Mucosa of descending colon (tissue), 3 donors: ENCODE results near the gene BGN. TPM values are rescaled to one million over a fixed set of nuclear protein-coding genes. Genes with fewer than 3 reads are reported as not detected.

Experiments
- ATAC-seq: fragments of 200-7000 bp; cut with Tn5 transposase; one replicate; pipeline ENCODE4 v1.9.1; 2020; ENCODE audit warnings: mild to moderate bottlenecking, moderate library complexity
- DNase-seq, 3 donors: peaks; one replicate each; pipeline ENCODE4 v3.0.0-alpha.2; 2020
- H3K36me3 ChIP-seq: fragments of 200-600 bp; one replicate; pipeline ENCODE4 v1.8.0; 2021; ENCODE audit warnings: low read depth, mild to moderate bottlenecking
- H3K4me1 ChIP-seq: fragments of 200-600 bp; one replicate; pipeline ENCODE4 v1.8.0; 2021; ENCODE audit warnings: low read depth, mild to moderate bottlenecking
- H3K4me3 ChIP-seq: fragments of 200-600 bp; one replicate; pipeline ENCODE4 v1.8.0; 2021; ENCODE audit warnings: mild to moderate bottlenecking
- H3K9me3 ChIP-seq: fragments of 200-600 bp; one replicate; pipeline ENCODE4 v1.8.0; 2021; ENCODE audit warnings: mild to moderate bottlenecking
- intact Hi-C, 2 donors: fragments of 100-400 bp; cut with DNase I in 1 of 2; cut with micrococcal nuclease in 1 of 2; formaldehyde crosslinking; loops; one replicate each; pipeline versions ENCODE4 v1.11.0 to v1.11.1; 2022; cut with DNase I, micrococcal nuclease
- total RNA-seq, 3 donors: library from RNA; stranded (reverse); fragmentation: NEBNext Ultra II Directional in 2 of 3; extraction: Animal tissue kit (Norgen Biotek cat#: 25700) in 2 of 3; gene quantifications; one replicate each; pipeline versions ENCODE4 v1.2.1 to v1.2.4, GENCODE V29; 2021 to 2023
- TF ChIP-seq, protein P1 (sequence below): fragments of 200-600 bp; IDR thresholded peaks from one replicate; pipeline ENCODE4 v1.8.0; 2022; ENCODE audit warnings: antibody characterized with exemption, mild to moderate bottlenecking
- donor health status: DM: no; HTN: no; CAD: no; lungs with moderate emphysema.
- donor health status: DM: no; HTN: no; CAD: no.
- donor health status: DM: no; HTN: yes; CAD: no.

Gene BGN
- total RNA-seq, 3 donors from 2014 or later, result 3.5 to 21.8 (median 10.1) TPM

- no peak for DNase-seq
- intact Hi-C loops, result no loop called here
- no peak for ATAC-seq
- H3K4me3 ChIP-seq, result no peak overlapping the region
- H3K4me1 ChIP-seq, result no peaks in the 10 kb centered on the region
- H3K36me3 ChIP-seq, result no peaks in the 10 kb centered on the region
- no peaks in the 10 kb centered on the region for H3K9me3 ChIP-seq
- TF ChIP-seq, protein P1, sequence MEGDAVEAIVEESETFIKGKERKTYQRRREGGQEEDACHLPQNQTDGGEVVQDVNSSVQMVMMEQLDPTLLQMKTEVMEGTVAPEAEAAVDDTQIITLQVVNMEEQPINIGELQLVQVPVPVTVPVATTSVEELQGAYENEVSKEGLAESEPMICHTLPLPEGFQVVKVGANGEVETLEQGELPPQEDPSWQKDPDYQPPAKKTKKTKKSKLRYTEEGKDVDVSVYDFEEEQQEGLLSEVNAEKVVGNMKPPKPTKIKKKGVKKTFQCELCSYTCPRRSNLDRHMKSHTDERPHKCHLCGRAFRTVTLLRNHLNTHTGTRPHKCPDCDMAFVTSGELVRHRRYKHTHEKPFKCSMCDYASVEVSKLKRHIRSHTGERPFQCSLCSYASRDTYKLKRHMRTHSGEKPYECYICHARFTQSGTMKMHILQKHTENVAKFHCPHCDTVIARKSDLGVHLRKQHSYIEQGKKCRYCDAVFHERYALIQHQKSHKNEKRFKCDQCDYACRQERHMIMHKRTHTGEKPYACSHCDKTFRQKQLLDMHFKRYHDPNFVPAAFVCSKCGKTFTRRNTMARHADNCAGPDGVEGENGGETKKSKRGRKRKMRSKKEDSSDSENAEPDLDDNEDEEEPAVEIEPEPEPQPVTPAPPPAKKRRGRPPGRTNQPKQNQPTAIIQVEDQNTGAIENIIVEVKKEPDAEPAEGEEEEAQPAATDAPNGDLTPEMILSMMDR, result no peak
Observed at GRCh38 chrX:153527208-153527607, 32.4 kb downstream of the BGN start.

GRCh38 chrX:153530411-153531129 lies 35.8 kb downstream of the BGN start:
- DNase-seq, result no peak
- no peaks in the 10 kb centered on the region for H3K9me3 ChIP-seq
- no peaks in the 10 kb centered on the region for H3K4me1 ChIP-seq
- H3K4me3 ChIP-seq, result no peak overlapping the region
- ATAC-seq, result no peak
- intact Hi-C loops, result no loop called here
- H3K36me3 ChIP-seq, result no peaks in the 10 kb centered on the region
- TF ChIP-seq, protein P1, result no peak

DNA sequence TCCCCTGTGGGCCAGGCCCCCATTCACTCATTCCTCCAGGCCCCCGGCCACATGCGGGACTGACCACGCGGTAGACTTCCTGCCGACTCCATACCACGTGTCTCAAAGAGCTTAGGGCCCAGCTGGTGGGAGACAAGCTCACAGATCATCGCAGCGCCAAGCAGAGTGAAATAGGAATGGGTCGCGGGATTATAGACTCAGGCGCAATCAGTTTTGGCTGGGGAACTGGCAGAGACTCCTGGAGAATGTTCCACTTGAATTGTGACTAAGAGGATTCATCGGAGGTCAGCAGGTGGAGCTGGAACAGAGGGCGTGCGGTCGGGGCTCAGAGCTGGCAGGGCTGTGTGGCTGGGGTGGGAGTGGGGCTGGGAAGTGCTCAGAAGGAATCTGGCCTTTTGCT lies 38.3 kb downstream of the BGN start:
- no peak overlapping the region for H3K4me3 ChIP-seq
- no peaks in the 10 kb centered on the region for H3K4me1 ChIP-seq
- DNase-seq, result no peak
- intact Hi-C loops, result no loop called here
- no peak for ATAC-seq
- TF ChIP-seq, protein P1, result no peak
- H3K36me3 ChIP-seq, result no peaks in the 10 kb centered on the region
- H3K9me3 ChIP-seq, result no peaks in the 10 kb centered on the region

GRCh38 chrX:153537080-153537479 lies 42.3 kb downstream of the BGN start:
- H3K36me3 ChIP-seq, result no peaks in the 10 kb centered on the region
- TF ChIP-seq, protein P1, result no peak
- H3K4me1 ChIP-seq, result no peaks in the 10 kb centered on the region
- H3K4me3 ChIP-seq, result no peak overlapping the region
- no peaks in the 10 kb centered on the region for H3K9me3 ChIP-seq
- intact Hi-C loops, result no loop called here
- ATAC-seq (no peak), DNase-seq (no peak)

GRCh38 chrX:153537526-153538295 lies 42.9 kb downstream of the BGN start:
- TF ChIP-seq, protein P1, result no peak
- DNase-seq (no peak), ATAC-seq (no peak)
- Histone ChIP-seq H3K9me3 (no peaks in the 10 kb centered on the region), H3K36me3 (no peaks in the 10 kb centered on the region), H3K4me3 (no peak overlapping the region), H3K4me1 (no peaks in the 10 kb centered on the region)
- intact Hi-C loops, result no loop called here
